GM04503 (cell line): ENCODE results near the gene PPP1R12C.

Experiments used
- DNase-seq: peaks from one replicate; pipeline ENCODE4 v3.0.0-alpha.2; 2012; ENCODE audit warnings: low read depth

PPP1R12C gene

DNA sequence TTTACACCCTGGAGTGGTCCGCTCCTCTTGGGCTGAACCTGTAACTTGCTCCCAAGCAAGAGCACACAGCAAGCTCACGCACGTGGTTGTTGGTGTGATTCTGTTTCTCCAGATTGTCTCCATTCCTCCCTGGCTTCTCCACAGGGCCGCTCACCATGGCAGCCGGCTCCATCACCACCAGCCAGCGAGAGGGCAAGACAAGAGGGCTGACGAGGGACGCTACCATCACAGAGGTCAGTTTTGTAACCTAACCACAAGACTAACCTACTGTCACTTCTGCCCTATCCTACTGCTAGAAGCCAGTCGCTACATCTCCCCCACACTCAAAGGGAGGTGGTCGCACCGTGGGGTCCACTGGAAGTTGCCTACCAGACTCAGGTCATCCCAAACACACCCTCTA is 74.7 kb downstream of the PPP1R12C start:
- no peak for DNase-seq

DNA sequence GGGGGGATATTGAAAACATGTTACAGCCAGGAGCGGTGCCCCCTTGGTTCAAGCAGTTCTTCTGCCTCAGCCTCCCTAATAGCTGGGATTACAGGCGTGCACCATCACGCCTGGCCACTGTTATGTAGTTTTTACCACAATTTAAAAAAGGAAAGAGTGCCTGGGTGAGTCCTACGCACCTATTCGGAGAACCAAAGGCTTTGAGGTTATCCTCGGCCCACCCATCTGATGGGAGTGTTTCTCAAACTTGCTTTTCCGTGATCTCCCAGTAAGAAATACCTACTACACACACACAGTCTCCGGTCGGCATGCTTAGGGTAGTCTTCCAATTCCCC is 75.1 kb downstream of the PPP1R12C start:
- no peak for DNase-seq

DNA sequence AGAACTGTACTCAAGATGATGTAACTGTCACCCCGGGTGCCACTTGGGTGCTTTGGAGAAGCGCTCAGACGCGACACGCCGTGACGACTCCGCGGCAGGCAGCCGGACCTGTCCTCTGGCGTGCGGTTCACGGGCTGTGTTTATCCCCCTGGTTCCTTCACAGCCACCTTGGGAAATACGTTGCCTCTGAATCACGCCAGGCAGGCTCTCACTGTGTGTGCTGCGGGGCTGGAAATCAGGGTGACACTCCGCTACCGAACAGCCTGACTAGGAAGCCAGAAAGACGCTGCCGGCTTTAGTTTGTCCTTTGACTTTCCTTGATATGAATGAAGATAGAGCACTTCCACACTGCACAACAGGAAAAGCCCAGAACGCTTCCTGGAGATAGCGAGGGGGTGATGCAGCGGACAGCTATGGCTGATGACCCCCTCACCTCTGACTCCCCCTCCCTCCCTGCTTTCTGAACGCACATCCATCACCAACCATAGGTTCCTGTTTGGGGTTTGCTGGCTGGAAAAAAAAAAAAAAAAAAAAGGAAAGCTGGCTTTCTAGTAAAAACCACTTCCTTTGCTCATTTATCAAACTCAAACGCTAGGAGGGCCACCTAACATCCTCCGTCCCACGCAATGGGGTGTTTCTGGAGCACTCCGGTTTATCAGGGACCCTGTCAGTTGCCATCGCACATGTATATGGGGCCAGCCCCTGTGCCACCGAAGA is 75.7 kb downstream of the PPP1R12C start:
- no peak for DNase-seq

DNA sequence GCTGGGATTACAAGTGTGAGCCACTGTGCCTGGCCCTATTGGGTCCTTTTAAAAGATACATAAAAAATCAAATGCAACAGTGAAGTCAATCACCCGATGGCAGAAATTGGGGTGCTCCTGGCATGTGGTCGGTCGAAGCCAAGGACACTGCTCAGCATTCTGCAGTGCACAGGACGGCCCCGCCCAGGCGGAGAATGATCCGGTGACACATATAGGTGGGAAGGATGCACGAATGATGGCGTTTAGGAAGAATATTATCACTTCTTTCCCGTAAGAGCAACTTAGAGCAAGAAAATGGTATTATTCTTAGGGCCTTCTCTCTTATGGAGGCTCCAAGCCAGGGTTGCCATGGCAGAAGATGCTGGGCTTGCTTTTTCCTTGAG is 76.2 kb downstream of the PPP1R12C start:
- DNase-seq: no peak
